GM23338 (cell line): Measurements from ENCODE around the gene GTSE1. TPM values are rescaled to one million over a fixed set of nuclear protein-coding genes. Genes with fewer than 3 reads are reported as not detected.

Source experiments
- ATAC-seq: fragments of 200-7000 bp; cut with Tn5 transposase; 3 replicates; pipeline ENCODE4 v1.9.1; 2020
- DNase-seq: peaks from one replicate; pipeline ENCODE4 v3.0.0-alpha.2; 2015; ENCODE audit warnings: low spot score
- H2AFZ ChIP-seq: fragments of 200-600 bp; sonication (generic); 2 replicates; pipeline ENCODE4 v1.8.0; 2016; ENCODE audit warnings: antibody characterized with exemption, mild to moderate bottlenecking, moderate library complexity
- H3F3A ChIP-seq: fragments of 200-600 bp; sonication (generic); replicated peaks from 2 replicates; pipeline ENCODE4 v1.8.0; 2017; ENCODE audit warnings: antibody characterized with exemption, mixed run types, low read depth
- H3K27ac ChIP-seq: fragments of 200-600 bp; sonication (generic); 2 replicates; pipeline ENCODE4 v1.6.1; 2016; ENCODE audit warnings: low read depth
- H3K27me3 ChIP-seq: fragments of 200-600 bp; sonication (generic); 2 replicates; pipeline ENCODE4 v1.8.0; 2016; ENCODE audit warnings: mild to moderate bottlenecking, mixed run types, moderate library complexity; ENCODE audit not compliant: insufficient read depth
- H3K36me3 ChIP-seq: fragments of 200-600 bp; sonication (generic); 2 replicates; pipeline ENCODE4 v1.8.0; 2016; ENCODE audit warnings: mild to moderate bottlenecking; ENCODE audit not compliant: insufficient read depth
- H3K4me1 ChIP-seq: fragments of 200-600 bp; sonication (generic); 2 replicates; pipeline ENCODE4 v1.8.0; 2016; ENCODE audit warnings: mild to moderate bottlenecking, moderate library complexity; ENCODE audit not compliant: insufficient read depth
- H3K4me2 ChIP-seq: fragments of 200-600 bp; sonication (generic); 2 replicates; pipeline ENCODE4 v1.7.1; 2017; ENCODE audit warnings: mixed run types
- H3K4me3 ChIP-seq: fragments of 200-600 bp; sonication (generic); 2 replicates; pipeline ENCODE4 v1.6.1; 2016; ENCODE audit warnings: mixed run types
- H3K79me2 ChIP-seq: fragments of 200-600 bp; sonication (generic); replicated peaks from 2 replicates; pipeline ENCODE4 v1.8.0; 2017; ENCODE audit warnings: mild to moderate bottlenecking; ENCODE audit not compliant: insufficient read depth
- H3K9me2 ChIP-seq: fragments of 200-600 bp; sonication (generic); 2 replicates; pipeline ENCODE4 v1.8.0; 2017; ENCODE audit not compliant: insufficient read depth
- H4K20me1 ChIP-seq: fragments of 200-600 bp; sonication (generic); replicated peaks from 2 replicates; pipeline ENCODE4 v1.8.0; 2017; ENCODE audit warnings: mild to moderate bottlenecking; ENCODE audit not compliant: insufficient read depth
- H3K27ac Mint-ChIP-seq: 2 replicates; pipeline ENCODE4 v1.8.0; 2020; ENCODE audit warnings: inconsistent platforms, mild to moderate bottlenecking, moderate library complexity, mixed read lengths
- H3K27me3 Mint-ChIP-seq: 3 replicates; pipeline ENCODE4 v1.8.0; 2022; ENCODE audit warnings: low read depth, mild to moderate bottlenecking, moderate library complexity, mixed read lengths, inconsistent platforms; ENCODE audit not compliant: insufficient read depth, poor library complexity
- H3K36me3 Mint-ChIP-seq: 3 replicates; pipeline ENCODE4 v1.8.0; 2021; ENCODE audit warnings: low read depth, mild to moderate bottlenecking, inconsistent platforms, moderate library complexity, mixed read lengths
- H3K4me1 Mint-ChIP-seq: 3 replicates; pipeline ENCODE4 v1.8.0; 2020; ENCODE audit warnings: mild to moderate bottlenecking, inconsistent platforms, mixed read lengths
- H3K4me3 Mint-ChIP-seq: 3 replicates; pipeline ENCODE4 v1.8.0; 2021; ENCODE audit warnings: moderate library complexity, mild to moderate bottlenecking, inconsistent platforms, mixed read lengths
- H3K9me3 Mint-ChIP-seq: 3 replicates; pipeline ENCODE4 v1.8.0; 2020; ENCODE audit warnings: moderate library complexity, mild to moderate bottlenecking, inconsistent platforms, mixed read lengths
- CREB1 ChIP-seq: fragments of 250-450 bp; sonication (Bioruptor Pico); IDR thresholded peaks from 2 replicates; pipeline ENCODE4 v1.5.0; 2020; ENCODE audit warnings: low read depth, mild to moderate bottlenecking, moderate library complexity
- EZH2phosphoT487 ChIP-seq: fragments of 200-600 bp; sonication (generic); IDR thresholded peaks from one replicate; pipeline ENCODE4 v1.8.1; 2018; ENCODE audit warnings: antibody characterized with exemption; ENCODE audit not compliant: unreplicated experiment
- JUNB ChIP-seq: IDR thresholded peaks from one replicate; pipeline ENCODE4 v1.6.1; 2016; ENCODE audit warnings: antibody characterized with exemption; ENCODE audit not compliant: unreplicated experiment
- NANOG ChIP-seq: IDR thresholded peaks from 2 replicates; pipeline ENCODE4 v1.6.1; 2016; ENCODE audit warnings: antibody characterized with exemption, borderline replicate concordance
- POLR2AphosphoS5 ChIP-seq: IDR thresholded peaks from 2 replicates; pipeline ENCODE4 v1.6.1; 2016; ENCODE audit warnings: antibody characterized with exemption, low read depth
- ZNF114 ChIP-seq: fragments of 250-450 bp; sonication (Bioruptor Pico); IDR thresholded peaks from 2 replicates; pipeline ENCODE4 v1.5.0; 2020; ENCODE audit warnings: mild to moderate bottlenecking, moderate library complexity
- polyA plus RNA-seq: library from polyadenylated mRNA; unstranded; fragments of >200 nt; fragmentation: Nextera tagmentation; extraction: Ambion mirVana; gene quantifications from 2 replicates; pipeline ENCODE4 v1.2.1, GENCODE V29; 2016
- total RNA-seq: library from RNA; depleted of rRNA; stranded (reverse); fragments of >200 nt; shearing (Covaris generic); gene quantifications from 2 replicates; pipeline ENCODE4 v1.2.3, GENCODE V29; 2014
- TF ChIP-seq, protein P1 (sequence below): fragments of 250-450 bp; sonication (Bioruptor Pico); IDR thresholded peaks from 2 replicates; pipeline ENCODE4 v1.5.0; 2020; ENCODE audit warnings: mild to moderate bottlenecking, moderate library complexity

Gene GTSE1
- total and polyA plus RNA-seq, 2 experiments from 2014 or later: 26.3 to 28.6 TPM

DNA sequence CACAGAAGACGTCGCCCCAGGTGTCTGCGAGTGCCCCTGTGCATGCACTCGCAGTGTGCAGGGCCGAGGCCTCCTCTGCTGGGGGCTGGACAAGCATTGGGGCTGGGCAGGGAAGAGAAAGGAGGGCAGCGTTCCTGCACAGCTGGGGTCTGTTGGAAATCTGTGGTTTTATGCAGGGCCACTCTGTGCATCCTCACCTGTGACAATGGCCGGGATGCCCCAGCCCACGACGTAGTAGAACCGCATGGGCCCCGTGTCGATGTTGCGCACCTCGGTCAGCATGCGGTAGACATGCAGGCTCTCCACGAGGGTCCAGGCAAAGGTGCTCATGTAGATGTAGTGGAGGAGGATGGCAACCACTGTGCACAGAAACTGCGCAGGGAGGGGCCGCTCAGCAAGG is 76.0 kb downstream of the GTSE1 start:
- Mint-ChIP-seq H3K27ac (no peak overlapping the region), H3K4me3 (no peak overlapping the region), H3K36me3 (peaks cover 15% of the 10 kb centered on the region), H3K4me1 (peaks cover 16% of the 10 kb centered on the region), H3K27me3 (peaks cover 4% of the 10 kb centered on the region), H3K9me3 (no peaks in the 10 kb centered on the region; the same call in 2 of the 3 replicates)
- no peaks in the 10 kb centered on the region for H3K79me2 ChIP-seq
- H3K4me3 ChIP-seq: no peak overlapping the region
- H3K27me3 ChIP-seq: no peaks in the 10 kb centered on the region
- no peak overlapping the region for H3K27ac ChIP-seq
- peaks cover 8% of the 10 kb centered on the region for H3K4me1 ChIP-seq
- no peak overlapping the region for H2AFZ ChIP-seq
- H3K9me2 ChIP-seq: no peaks in the 10 kb centered on the region
- TF ChIP-seq, protein P1, sequence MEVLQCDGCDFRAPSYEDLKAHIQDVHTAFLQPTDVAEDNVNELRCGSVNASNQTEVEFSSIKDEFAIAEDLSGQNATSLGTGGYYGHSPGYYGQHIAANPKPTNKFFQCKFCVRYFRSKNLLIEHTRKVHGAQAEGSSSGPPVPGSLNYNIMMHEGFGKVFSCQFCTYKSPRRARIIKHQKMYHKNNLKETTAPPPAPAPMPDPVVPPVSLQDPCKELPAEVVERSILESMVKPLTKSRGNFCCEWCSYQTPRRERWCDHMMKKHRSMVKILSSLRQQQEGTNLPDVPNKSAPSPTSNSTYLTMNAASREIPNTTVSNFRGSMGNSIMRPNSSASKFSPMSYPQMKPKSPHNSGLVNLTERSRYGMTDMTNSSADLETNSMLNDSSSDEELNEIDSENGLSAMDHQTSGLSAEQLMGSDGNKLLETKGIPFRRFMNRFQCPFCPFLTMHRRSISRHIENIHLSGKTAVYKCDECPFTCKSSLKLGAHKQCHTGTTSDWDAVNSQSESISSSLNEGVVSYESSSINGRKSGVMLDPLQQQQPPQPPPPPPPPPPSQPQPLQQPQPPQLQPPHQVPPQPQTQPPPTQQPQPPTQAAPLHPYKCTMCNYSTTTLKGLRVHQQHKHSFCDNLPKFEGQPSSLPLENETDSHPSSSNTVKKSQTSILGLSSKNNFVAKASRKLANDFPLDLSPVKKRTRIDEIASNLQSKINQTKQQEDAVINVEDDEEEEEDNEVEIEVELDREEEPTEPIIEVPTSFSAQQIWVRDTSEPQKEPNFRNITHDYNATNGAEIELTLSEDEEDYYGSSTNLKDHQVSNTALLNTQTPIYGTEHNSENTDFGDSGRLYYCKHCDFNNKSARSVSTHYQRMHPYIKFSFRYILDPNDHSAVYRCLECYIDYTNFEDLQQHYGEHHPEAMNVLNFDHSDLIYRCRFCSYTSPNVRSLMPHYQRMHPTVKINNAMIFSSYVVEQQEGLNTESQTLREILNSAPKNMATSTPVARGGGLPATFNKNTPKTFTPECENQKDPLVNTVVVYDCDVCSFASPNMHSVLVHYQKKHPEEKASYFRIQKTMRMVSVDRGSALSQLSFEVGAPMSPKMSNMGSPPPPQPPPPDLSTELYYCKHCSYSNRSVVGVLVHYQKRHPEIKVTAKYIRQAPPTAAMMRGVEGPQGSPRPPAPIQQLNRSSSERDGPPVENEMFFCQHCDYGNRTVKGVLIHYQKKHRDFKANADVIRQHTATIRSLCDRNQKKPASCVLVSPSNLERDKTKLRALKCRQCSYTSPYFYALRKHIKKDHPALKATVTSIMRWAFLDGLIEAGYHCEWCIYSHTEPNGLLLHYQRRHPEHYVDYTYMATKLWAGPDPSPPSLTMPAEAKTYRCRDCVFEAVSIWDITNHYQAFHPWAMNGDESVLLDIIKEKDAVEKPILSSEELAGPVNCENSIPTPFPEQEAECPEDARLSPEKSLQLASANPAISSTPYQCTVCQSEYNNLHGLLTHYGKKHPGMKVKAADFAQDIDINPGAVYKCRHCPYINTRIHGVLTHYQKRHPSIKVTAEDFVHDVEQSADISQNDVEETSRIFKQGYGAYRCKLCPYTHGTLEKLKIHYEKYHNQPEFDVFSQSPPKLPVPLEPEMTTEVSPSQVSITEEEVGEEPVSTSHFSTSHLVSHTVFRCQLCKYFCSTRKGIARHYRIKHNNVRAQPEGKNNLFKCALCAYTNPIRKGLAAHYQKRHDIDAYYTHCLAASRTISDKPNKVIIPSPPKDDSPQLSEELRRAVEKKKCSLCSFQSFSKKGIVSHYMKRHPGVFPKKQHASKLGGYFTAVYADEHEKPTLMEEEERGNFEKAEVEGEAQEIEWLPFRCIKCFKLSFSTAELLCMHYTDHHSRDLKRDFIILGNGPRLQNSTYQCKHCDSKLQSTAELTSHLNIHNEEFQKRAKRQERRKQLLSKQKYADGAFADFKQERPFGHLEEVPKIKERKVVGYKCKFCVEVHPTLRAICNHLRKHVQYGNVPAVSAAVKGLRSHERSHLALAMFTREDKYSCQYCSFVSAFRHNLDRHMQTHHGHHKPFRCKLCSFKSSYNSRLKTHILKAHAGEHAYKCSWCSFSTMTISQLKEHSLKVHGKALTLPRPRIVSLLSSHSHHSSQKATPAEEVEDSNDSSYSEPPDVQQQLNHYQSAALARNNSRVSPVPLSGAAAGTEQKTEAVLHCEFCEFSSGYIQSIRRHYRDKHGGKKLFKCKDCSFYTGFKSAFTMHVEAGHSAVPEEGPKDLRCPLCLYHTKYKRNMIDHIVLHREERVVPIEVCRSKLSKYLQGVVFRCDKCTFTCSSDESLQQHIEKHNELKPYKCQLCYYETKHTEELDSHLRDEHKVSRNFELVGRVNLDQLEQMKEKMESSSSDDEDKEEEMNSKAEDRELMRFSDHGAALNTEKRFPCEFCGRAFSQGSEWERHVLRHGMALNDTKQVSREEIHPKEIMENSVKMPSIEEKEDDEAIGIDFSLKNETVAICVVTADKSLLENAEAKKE: no peak
- no peak for TF ChIP-seq EZH2phosphoT487
- no peak for TF ChIP-seq POLR2AphosphoS5
- no peak for TF ChIP-seq NANOG
- H3K36me3 ChIP-seq: no peaks in the 10 kb centered on the region
- H4K20me1 ChIP-seq: no peaks in the 10 kb centered on the region
- 0 out of 2 replicates have a peak, but pooled peaks cover 4% of the 10 kb centered on the region for H3F3A ChIP-seq
- H3K4me2 ChIP-seq: no peak overlapping the region
- DNase-seq: no peak
- no peak for ATAC-seq

DNA sequence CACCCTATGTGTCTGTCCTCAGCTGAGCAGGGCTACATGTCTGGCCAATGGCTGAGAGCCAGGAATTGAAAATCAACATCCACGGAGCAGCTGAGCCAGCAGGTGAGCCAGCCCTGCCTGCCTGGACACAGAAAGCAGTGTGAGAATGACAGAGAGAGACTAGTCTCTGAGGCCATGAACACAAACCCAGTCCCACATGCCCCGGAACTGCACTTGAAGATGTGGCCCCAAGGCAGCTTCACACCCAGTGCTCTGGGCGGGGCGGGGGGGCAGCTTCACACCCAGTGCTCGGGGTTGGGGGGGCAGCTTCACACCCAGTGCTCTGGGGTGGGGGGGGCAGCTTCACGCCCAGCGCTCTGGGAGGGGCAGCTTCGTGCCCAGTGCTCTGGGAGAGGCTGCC is 76.5 kb downstream of the GTSE1 start:
- Histone ChIP-seq H2AFZ (no peak overlapping the region), H3K27ac (no peak overlapping the region), H3F3A (no peaks in the 10 kb centered on the region), H3K4me3 (no peak overlapping the region), H3K27me3 (no peaks in the 10 kb centered on the region), H4K20me1 (no peaks in the 10 kb centered on the region), H3K36me3 (no peaks in the 10 kb centered on the region), H3K9me2 (no peaks in the 10 kb centered on the region), H3K79me2 (no peaks in the 10 kb centered on the region), H3K4me2 (no peak overlapping the region), H3K4me1 (peaks cover 9% of the 10 kb centered on the region)
- Mint-ChIP-seq H3K27me3 (peaks cover 4% of the 10 kb centered on the region), H3K9me3 (no peaks in the 10 kb centered on the region; the same call in 2 of the 3 replicates), H3K36me3 (peaks cover 15% of the 10 kb centered on the region), H3K27ac (no peak overlapping the region), H3K4me3 (no peak overlapping the region), H3K4me1 (peaks cover 14% of the 10 kb centered on the region)
- ATAC-seq (no peak), DNase-seq (no peak)
- TF ChIP-seq, protein P1: no peak
- TF ChIP-seq JUNB: no peak
- no peak for TF ChIP-seq ZNF114 (CRISPR knock-in tag)
- TF ChIP-seq CREB1 (CRISPR knock-in tag): no peak
